ENCODE measurements around the gene IL2RG.

DNA sequence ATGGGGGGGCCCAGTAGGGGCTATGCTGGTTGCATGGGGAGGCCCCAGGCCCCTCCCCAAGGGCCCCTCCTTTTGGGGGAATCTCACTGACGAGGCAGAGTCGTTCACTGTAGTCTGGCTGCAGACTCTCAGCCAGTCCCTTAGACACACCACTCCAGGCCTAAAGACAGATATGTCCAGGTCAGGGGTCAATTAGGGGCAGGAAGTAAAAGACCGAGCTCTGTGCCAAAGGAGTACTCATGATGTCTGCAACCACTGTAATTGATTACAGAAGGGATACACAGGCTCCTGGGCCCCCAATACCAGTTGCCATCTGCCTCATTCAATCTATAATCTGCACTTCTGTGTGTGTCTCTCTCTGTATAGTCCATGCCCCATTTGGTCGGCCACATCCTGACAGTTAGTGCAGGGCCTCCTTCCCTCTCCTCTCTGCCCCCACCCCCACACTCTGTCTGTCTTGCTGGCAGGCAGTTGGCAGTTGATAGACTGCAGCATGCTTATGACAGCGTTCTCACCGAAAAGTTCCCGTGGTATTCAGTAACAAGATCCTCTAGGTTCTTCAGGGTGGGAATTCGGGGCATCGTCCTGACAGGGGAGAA, 3.5 kb downstream of the IL2RG start:
- TF ChIP-seq, protein P1, sequence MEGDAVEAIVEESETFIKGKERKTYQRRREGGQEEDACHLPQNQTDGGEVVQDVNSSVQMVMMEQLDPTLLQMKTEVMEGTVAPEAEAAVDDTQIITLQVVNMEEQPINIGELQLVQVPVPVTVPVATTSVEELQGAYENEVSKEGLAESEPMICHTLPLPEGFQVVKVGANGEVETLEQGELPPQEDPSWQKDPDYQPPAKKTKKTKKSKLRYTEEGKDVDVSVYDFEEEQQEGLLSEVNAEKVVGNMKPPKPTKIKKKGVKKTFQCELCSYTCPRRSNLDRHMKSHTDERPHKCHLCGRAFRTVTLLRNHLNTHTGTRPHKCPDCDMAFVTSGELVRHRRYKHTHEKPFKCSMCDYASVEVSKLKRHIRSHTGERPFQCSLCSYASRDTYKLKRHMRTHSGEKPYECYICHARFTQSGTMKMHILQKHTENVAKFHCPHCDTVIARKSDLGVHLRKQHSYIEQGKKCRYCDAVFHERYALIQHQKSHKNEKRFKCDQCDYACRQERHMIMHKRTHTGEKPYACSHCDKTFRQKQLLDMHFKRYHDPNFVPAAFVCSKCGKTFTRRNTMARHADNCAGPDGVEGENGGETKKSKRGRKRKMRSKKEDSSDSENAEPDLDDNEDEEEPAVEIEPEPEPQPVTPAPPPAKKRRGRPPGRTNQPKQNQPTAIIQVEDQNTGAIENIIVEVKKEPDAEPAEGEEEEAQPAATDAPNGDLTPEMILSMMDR (IDR thresholded peaks at IDR 0.05), result no peak
- TF ChIP-seq POLR2A (IDR thresholded peaks at IDR 0.05), result no peak
